ENCODE measurements around the gene ZNF283. TPM values are rescaled to one million over a fixed set of nuclear protein-coding genes. Genes with fewer than 3 reads are reported as not detected.
"Not testable (repeated sequence)": the region's sequence is repeated elsewhere in the genome, so short reads cannot be mapped to it uniquely, and the experiment has no call there.

The ZNF283 gene
- total RNA-seq, 1 donor = 13.4 TPM

GRCh38 chr19:43802216-43802951, 24.7 kb upstream of the ZNF283 start, which contains the start of gene LYPD5:
Gene LYPD5, minus strand, starts transcription at chr19:43802447. Its CDS starts 67 bp downstream, at chr19:43802380.
- Histone ChIP-seq H4K20me1 (ENCODE audit: insufficient read depth, low read length) (no peaks in the 10 kb centered on the region), H3K9me3 (ENCODE audit: low read depth, low read length) (no peaks in the 10 kb centered on the region), H3K4me1 (ENCODE audit: insufficient read depth, low read length) (no peaks in the 10 kb centered on the region), H3K36me3 (ENCODE audit: insufficient read depth, low read length) (no peaks in the 10 kb centered on the region), H3K27me3 (ENCODE audit: insufficient read depth, low read length) (peaks cover 30% of the 10 kb centered on the region), H2AFZ (ENCODE audit: low read length) (no peak within 1 kb of the TSS), H3K4me3 (ENCODE audit: insufficient read depth, low read length) (no peak within 1 kb of the TSS), H3K4me2 (ENCODE audit: insufficient read depth, low read length) (no peak within 1 kb of the TSS), H3K27ac (ENCODE audit: low read depth, low read length) (no peak within 1 kb of the TSS), H3K79me2 (ENCODE audit: insufficient read depth, low read length) (no peaks in the 10 kb centered on the region)
- DNase-seq (ENCODE audit: insufficient read length, low spot score, missing footprints) = no peak
- TF ChIP-seq, protein P1, sequence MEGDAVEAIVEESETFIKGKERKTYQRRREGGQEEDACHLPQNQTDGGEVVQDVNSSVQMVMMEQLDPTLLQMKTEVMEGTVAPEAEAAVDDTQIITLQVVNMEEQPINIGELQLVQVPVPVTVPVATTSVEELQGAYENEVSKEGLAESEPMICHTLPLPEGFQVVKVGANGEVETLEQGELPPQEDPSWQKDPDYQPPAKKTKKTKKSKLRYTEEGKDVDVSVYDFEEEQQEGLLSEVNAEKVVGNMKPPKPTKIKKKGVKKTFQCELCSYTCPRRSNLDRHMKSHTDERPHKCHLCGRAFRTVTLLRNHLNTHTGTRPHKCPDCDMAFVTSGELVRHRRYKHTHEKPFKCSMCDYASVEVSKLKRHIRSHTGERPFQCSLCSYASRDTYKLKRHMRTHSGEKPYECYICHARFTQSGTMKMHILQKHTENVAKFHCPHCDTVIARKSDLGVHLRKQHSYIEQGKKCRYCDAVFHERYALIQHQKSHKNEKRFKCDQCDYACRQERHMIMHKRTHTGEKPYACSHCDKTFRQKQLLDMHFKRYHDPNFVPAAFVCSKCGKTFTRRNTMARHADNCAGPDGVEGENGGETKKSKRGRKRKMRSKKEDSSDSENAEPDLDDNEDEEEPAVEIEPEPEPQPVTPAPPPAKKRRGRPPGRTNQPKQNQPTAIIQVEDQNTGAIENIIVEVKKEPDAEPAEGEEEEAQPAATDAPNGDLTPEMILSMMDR (IDR thresholded peaks at IDR 0.05; ENCODE audit: extremely low read depth, low read depth, low read length) = no peak

DNA sequence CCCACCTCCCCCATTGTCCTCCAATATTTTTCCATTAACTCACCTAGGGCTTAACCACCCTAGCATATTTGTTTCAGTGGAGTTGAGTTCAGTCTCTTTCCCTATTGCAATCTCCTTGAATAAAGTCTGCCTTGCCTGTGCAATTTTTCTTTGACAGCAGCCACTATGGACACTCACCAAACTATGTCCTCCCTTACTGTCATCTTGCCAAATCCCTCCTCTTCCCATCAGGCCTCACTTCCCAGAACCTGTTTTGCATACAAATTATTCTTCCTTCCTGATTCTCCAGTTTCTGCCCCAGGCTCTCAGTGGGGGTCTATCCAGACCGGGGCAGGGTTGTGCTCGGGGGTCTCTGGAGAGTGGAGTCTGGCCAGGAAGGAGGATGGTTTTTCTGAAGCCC, 22.7 kb upstream of the ZNF283 start:
- Histone ChIP-seq H3K4me2 (ENCODE audit: insufficient read depth, low read length) (no peak overlapping the region), H3K36me3 (ENCODE audit: insufficient read depth, low read length) (no peaks in the 10 kb centered on the region), H3K27me3 (ENCODE audit: insufficient read depth, low read length) (peaks cover 22% of the 10 kb centered on the region), H2AFZ (ENCODE audit: low read length) (no peak overlapping the region), H3K9me3 (ENCODE audit: low read depth, low read length) (no peaks in the 10 kb centered on the region), H4K20me1 (ENCODE audit: insufficient read depth, low read length) (no peaks in the 10 kb centered on the region), H3K4me1 (ENCODE audit: insufficient read depth, low read length) (no peaks in the 10 kb centered on the region), H3K27ac (ENCODE audit: low read depth, low read length) (no peak overlapping the region), H3K4me3 (ENCODE audit: insufficient read depth, low read length) (no peak overlapping the region), H3K79me2 (ENCODE audit: insufficient read depth, low read length) (no peaks in the 10 kb centered on the region)
- no peak for DNase-seq (ENCODE audit: insufficient read length, low spot score, missing footprints)
- TF ChIP-seq, protein P1 (IDR thresholded peaks at IDR 0.05; ENCODE audit: extremely low read depth, low read depth, low read length) = no peak

DNA sequence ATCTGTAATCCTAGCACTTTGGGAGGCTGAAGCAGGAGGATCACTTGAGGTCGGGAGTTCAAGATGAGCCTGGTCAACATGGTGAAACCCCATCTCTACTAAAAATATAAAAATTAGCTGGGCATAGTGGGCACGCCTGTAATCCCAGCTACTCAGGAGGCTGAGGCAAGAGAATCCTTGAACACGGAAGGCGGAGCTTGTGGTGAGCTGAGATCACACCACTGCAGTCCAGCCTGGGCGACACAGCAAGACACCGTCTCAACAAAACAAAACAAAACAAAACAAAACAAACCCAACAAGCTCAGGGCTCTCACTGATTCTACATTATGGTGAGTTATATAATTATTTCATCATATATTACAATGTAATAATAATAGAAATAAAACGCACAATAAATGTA, 20.7 kb upstream of the ZNF283 start:
- not testable (repeated sequence) for H3K36me3 ChIP-seq (ENCODE audit: insufficient read depth, low read length); H3K4me1 ChIP-seq (ENCODE audit: insufficient read depth, low read length); H3K79me2 ChIP-seq (ENCODE audit: insufficient read depth, low read length); H2AFZ ChIP-seq (ENCODE audit: low read length); H4K20me1 ChIP-seq (ENCODE audit: insufficient read depth, low read length); H3K9me3 ChIP-seq (ENCODE audit: low read depth, low read length); H3K4me2 ChIP-seq (ENCODE audit: insufficient read depth, low read length); H3K4me3 ChIP-seq (ENCODE audit: insufficient read depth, low read length); H3K27ac ChIP-seq (ENCODE audit: low read depth, low read length); DNase-seq (ENCODE audit: insufficient read length, low spot score, missing footprints)
- H3K27me3 ChIP-seq (ENCODE audit: insufficient read depth, low read length) = peaks cover 22% of the 10 kb centered on the region

GRCh38 chr19:43806848-43807247, 20.3 kb upstream of the ZNF283 start:
- TF ChIP-seq, protein P1 (IDR thresholded peaks at IDR 0.05; ENCODE audit: extremely low read depth, low read depth, low read length) = no peak
- no peak overlapping the region for H3K4me3 ChIP-seq (ENCODE audit: insufficient read depth, low read length)
- no peak overlapping the region for H2AFZ ChIP-seq (ENCODE audit: low read length)
- no peaks in the 10 kb centered on the region for H3K4me1 ChIP-seq (ENCODE audit: insufficient read depth, low read length)
- DNase-seq (ENCODE audit: insufficient read length, low spot score, missing footprints) = no peak
- H3K9me3 ChIP-seq (ENCODE audit: low read depth, low read length) = no peaks in the 10 kb centered on the region
- no peaks in the 10 kb centered on the region for H4K20me1 ChIP-seq (ENCODE audit: insufficient read depth, low read length)
- H3K79me2 ChIP-seq (ENCODE audit: insufficient read depth, low read length) = no peaks in the 10 kb centered on the region
- H3K27me3 ChIP-seq (ENCODE audit: insufficient read depth, low read length) = peaks cover 20% of the 10 kb centered on the region
- H3K36me3 ChIP-seq (ENCODE audit: insufficient read depth, low read length) = no peaks in the 10 kb centered on the region
- H3K4me2 ChIP-seq (ENCODE audit: insufficient read depth, low read length) = no peak overlapping the region
- no peak overlapping the region for H3K27ac ChIP-seq (ENCODE audit: low read depth, low read length)

All from osteoblast (primary cell).